Activated B cell treated with CpG ODN at 0.5 μM for 24 hours (primary cell): ENCODE data around the gene LCMT1. TPM values are rescaled to one million over a fixed set of nuclear protein-coding genes. Genes with fewer than 3 reads are reported as not detected.

Experiments used
- ATAC-seq: fragments of 200-7000 bp; cut with Tn5 transposase; one replicate; pipeline ENCODE4 v1.10.0; 2021; ENCODE audit warnings: low read depth, mild to moderate bottlenecking, moderate library complexity
- CTCF ChIA-PET: fragments of 350-600 bp; sonication (Branson Sonifier 250); formaldehyde crosslinking; loops from one replicate; lab custom pipeline; 2021; ENCODE audit warnings: antibody characterized with exemption; lab: Charles Lee
- POLR2A ChIA-PET: fragments of 350-600 bp; sonication (Branson Sonifier 250); formaldehyde crosslinking; loops from one replicate; lab custom pipeline; 2021; ENCODE audit warnings: antibody characterized with exemption; lab: Charles Lee
- DNase-seq: peaks from one replicate; pipeline ENCODE4 v3.0.0; 2022
- H3K27ac Mint-ChIP-seq: one replicate; pipeline ENCODE4 v1.8.0; 2020; ENCODE audit warnings: mixed read lengths
- H3K27me3 Mint-ChIP-seq: one replicate; pipeline ENCODE4 v1.8.0; 2021; ENCODE audit warnings: mixed read lengths
- H3K36me3 Mint-ChIP-seq: one replicate; pipeline ENCODE4 v1.8.0; 2021; ENCODE audit warnings: low read depth, mixed read lengths
- H3K4me1 Mint-ChIP-seq: one replicate; pipeline ENCODE4 v1.8.0; 2021; ENCODE audit warnings: mixed read lengths
- H3K4me3 Mint-ChIP-seq: one replicate; pipeline ENCODE4 v1.8.0; 2020; ENCODE audit warnings: mild to moderate bottlenecking, mixed read lengths
- H3K9me3 Mint-ChIP-seq: one replicate; pipeline ENCODE4 v1.8.0; 2020; ENCODE audit warnings: mixed read lengths
- intact Hi-C: fragments of 100-400 bp; cut with micrococcal nuclease; formaldehyde crosslinking; loops from one replicate; pipeline ENCODE4 v1.15.1; 2024
- total RNA-seq: library from RNA; stranded (reverse); gene quantifications from 2 replicates; pipeline ENCODE4 v1.2.3, GENCODE V29; 2022
- TF ChIP-seq, protein P1 (sequence below): fragments of 200-600 bp; IDR thresholded peaks from one replicate; pipeline ENCODE4 v1.8.0; 2022; ENCODE audit warnings: antibody characterized with exemption, mild to moderate bottlenecking

Gene LCMT1
- total RNA-seq, 1 donor from 2014 or later: 33.6 TPM

DNA sequence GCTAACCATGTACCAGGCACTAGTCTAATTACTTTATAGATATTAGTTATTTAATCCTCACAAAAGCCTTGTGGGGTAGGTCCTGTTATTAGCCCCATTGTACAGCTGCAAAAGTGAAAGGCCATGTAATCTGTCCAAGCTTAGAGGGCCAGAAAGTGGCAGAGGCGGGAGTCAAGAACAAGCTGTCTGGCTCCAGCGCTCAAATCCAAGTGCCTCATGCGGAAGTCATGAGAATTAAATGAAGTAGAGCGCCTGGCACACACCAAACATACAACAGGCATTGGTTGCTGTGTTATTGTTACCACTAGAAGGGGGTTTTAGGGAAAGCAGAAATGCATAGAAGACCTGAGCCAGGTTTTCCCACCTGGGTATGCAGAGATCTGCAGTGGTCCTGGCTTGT, 106.4 kb downstream of the LCMT1 start:
- ChIA-PET CTCF (no interaction called here), POLR2A (no interaction called here)
- no peak overlapping the region for H3K27ac Mint-ChIP-seq
- no peaks in the 10 kb centered on the region for H3K4me1 Mint-ChIP-seq
- DNase-seq (no peak), ATAC-seq (no peak)
- intact Hi-C loops: no loop called here
- no peak overlapping the region for H3K4me3 Mint-ChIP-seq
- no peaks in the 10 kb centered on the region for H3K9me3 Mint-ChIP-seq
- no peaks in the 10 kb centered on the region for H3K36me3 Mint-ChIP-seq
- TF ChIP-seq, protein P1, sequence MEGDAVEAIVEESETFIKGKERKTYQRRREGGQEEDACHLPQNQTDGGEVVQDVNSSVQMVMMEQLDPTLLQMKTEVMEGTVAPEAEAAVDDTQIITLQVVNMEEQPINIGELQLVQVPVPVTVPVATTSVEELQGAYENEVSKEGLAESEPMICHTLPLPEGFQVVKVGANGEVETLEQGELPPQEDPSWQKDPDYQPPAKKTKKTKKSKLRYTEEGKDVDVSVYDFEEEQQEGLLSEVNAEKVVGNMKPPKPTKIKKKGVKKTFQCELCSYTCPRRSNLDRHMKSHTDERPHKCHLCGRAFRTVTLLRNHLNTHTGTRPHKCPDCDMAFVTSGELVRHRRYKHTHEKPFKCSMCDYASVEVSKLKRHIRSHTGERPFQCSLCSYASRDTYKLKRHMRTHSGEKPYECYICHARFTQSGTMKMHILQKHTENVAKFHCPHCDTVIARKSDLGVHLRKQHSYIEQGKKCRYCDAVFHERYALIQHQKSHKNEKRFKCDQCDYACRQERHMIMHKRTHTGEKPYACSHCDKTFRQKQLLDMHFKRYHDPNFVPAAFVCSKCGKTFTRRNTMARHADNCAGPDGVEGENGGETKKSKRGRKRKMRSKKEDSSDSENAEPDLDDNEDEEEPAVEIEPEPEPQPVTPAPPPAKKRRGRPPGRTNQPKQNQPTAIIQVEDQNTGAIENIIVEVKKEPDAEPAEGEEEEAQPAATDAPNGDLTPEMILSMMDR: no peak
- H3K27me3 Mint-ChIP-seq: peaks cover 6% of the 10 kb centered on the region

DNA sequence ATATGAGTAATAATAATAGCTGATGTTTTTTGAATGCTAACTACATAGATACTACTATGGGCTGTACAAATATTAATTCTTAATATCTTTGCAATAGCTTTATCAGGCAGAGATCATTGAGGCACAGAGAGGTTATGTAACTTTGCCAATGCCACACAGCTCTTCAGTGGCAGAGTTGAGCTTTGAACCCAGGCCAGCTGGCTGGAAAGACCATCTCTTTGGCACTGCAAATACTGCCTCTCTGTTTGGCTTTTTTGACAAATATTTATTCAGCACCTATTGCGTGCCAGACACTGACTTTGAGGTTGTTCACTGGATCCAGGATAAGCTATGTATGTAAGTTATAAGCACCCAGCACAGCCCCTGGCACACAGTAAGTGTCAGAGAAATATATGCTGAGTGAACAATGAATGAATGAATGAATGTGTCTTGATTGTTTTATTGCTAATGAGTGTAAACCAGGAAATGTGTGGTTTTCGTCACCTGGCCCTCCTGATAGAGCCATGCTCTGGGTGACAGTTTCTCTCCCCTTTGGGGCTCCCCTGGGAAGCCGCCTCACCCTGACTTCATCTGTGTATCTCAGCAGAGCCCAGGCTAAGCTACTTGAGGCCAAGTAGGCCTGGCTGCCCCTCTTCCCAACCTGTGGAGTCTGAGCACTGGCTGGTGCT, 107.7 kb downstream of the LCMT1 start:
- Mint-ChIP-seq H3K4me3 (no peak overlapping the region), H3K27me3 (peaks cover 6% of the 10 kb centered on the region), H3K27ac (no peak overlapping the region), H3K36me3 (no peaks in the 10 kb centered on the region), H3K4me1 (no peaks in the 10 kb centered on the region), H3K9me3 (no peaks in the 10 kb centered on the region)
- TF ChIP-seq, protein P1: no peak
- POLR2A ChIA-PET: no interaction called here
- intact Hi-C loops: no loop called here
- DNase-seq: no peak
- ATAC-seq: no peak
- CTCF ChIA-PET: no interaction called here

DNA sequence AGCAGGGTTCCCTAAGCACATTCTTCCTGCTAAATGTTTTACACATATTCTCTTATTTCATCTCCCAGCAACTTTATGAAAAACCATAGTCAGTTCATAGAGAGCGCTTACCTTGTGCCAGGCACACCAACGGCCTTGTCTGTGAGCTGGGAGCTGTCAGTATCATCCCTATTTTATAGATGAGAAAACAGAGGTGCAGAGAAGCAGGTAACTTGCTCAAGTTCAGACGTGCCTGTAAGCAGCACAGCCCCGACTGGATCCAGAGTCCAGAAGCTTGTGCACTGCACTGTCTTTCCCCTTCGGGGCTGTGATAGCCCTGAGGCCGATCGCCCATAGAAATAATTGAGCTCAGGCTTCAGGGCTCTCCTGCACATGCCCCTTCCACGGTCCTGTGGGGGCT, 111.4 kb downstream of the LCMT1 start:
- TF ChIP-seq, protein P1: no peak
- Mint-ChIP-seq H3K27me3 (peaks cover 4% of the 10 kb centered on the region), H3K9me3 (no peaks in the 10 kb centered on the region), H3K27ac (no peak overlapping the region), H3K4me1 (no peaks in the 10 kb centered on the region), H3K4me3 (no peak overlapping the region), H3K36me3 (no peaks in the 10 kb centered on the region)
- intact Hi-C loops: loop anchor here (10.0 kb wide), 2 partner anchors 108 to 248 kb away; partner anchors contain the start of gene LCMT1
- POLR2A ChIA-PET: interaction anchor here (0.5 to 0.6 kb wide), 2 partner anchors 116 to 519 kb away, joined by 3 read pairs; no protein-coding TSS in a partner anchor
- DNase-seq: no peak
- CTCF ChIA-PET: interaction anchor here (0.6 to 1.8 kb wide), 2 partner anchors 9 to 698 kb away, joined by 3 to 6 read pairs; no protein-coding TSS in a partner anchor
- ATAC-seq: no peak

DNA sequence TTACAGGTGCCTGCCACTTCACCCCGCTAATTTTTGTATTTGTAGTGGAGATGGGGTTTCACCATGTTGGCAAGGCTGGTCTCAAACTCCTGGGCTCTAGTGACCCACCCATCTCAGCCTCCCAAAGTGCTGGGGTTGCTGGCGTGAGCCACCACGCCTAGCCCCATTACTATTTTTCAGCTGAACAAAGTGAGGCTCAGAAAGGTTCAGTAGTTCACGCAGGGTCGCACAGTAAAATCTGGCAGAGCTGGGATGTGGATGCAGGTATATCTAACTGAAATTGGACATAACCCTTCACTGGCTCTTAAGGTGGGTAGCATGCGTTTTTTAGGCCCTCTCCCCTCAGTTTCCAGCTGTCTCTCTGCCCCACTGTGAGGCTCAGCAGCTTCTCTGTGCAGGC, 112.4 kb downstream of the LCMT1 start:
- Mint-ChIP-seq H3K9me3 (no peaks in the 10 kb centered on the region), H3K4me1 (no peaks in the 10 kb centered on the region), H3K27me3 (no peaks in the 10 kb centered on the region), H3K27ac (no peak overlapping the region), H3K4me3 (no peak overlapping the region), H3K36me3 (no peaks in the 10 kb centered on the region)
- intact Hi-C loops: loop anchor here (10.0 kb wide), 2 partner anchors 109 to 249 kb away; partner anchors contain the start of gene LCMT1
- TF ChIP-seq, protein P1: no peak
- no peak for DNase-seq
- CTCF ChIA-PET: interaction anchor here (0.8 to 2.5 kb wide), 4 partner anchors 8 to 396 kb away, joined by 3 to 18 read pairs (median 4); no protein-coding TSS in a partner anchor
- POLR2A ChIA-PET: interaction anchor here (0.6 kb wide), 1 partner anchor 416 kb away, joined by 3 read pairs; no protein-coding TSS in a partner anchor
- no peak for ATAC-seq

DNA sequence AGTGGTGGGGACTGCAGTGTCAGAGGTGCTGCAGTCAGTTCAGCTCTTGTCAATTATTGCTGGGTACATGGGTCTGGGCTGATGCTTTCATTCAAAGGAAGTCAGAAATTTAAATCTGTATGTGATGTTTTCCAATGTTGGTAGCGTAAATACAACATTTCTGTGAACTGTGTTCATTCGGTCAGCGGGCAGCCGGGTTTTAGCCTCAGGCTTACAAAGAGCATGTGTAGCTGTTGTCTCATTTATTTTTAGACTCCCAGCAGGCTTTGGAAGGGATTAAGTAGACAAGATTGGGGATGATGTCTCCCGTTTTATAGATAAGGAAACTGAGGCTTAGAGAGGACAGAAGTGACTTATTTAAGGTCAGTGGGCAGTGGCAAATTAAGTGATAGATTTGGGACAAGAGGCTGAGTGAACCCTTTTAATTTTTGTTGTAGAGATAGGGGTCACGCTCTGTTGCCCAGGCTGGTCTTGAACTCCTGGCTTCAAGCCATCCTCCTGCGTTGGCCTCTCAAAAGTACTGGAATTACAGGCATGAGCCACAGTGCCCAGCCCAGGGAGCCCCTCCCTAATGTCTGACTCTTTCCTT, 113.3 kb downstream of the LCMT1 start:
- Mint-ChIP-seq H3K27ac (no peak overlapping the region), H3K4me1 (no peaks in the 10 kb centered on the region), H3K27me3 (no peaks in the 10 kb centered on the region), H3K9me3 (no peaks in the 10 kb centered on the region), H3K36me3 (no peaks in the 10 kb centered on the region), H3K4me3 (no peak overlapping the region)
- ATAC-seq (no peak), DNase-seq (no peak)
- POLR2A ChIA-PET: interaction anchor here (0.7 to 1.4 kb wide), 3 partner anchors 175 to 1885 kb away, joined by 5 to 7 read pairs (median 5); no protein-coding TSS in a partner anchor
- TF ChIP-seq, protein P1: no peak
- CTCF ChIA-PET: interaction anchor here (0.7 to 2.9 kb wide), 25 partner anchors 9 to 708 kb away, joined by 3 to 24 read pairs (median 3); no protein-coding TSS in a partner anchor
- intact Hi-C loops: loop anchor here (1.0 to 10.0 kb wide), 5 partner anchors 110 to 708 kb away; partner anchors contain the start of gene LCMT1
